GM21526 (cell line): ENCODE measurements around the gene TTC7B.

Experiments
- ATAC-seq: cut with Tn5 transposase; IDR thresholded peaks from one replicate; pipeline ENCODE4 v1.9.1; 2021; ENCODE audit warnings: moderate library complexity; ENCODE audit not compliant: unreplicated experiment, low FRiP score

Gene TTC7B

DNA sequence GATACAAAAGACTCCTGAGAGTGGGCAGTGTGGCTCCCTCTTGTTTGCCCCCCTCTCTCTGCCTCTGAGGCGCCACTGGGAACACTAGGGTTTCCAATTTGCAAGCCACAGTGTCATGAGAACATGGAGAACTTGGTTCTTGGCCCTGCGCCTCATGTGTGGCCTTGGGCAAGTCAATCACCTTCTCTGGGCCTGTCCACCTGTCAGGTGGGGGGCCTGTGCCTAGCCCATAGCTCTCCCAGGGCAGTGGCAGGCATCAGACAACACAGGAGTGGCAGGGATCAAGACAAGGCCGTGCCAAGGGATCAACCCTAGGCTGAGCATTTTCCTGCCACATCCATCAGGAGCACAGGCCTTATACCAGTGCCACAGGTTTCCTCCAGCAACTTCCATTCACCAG lies 234.1 kb downstream of the TTC7B start:
- ATAC-seq: no peak

- no peak for ATAC-seq
These were observed 234.5 kb downstream of the TTC7B start for GRCh38 chr14:90581745-90582144.

GRCh38 chr14:90580377-90581335 lies 235.6 kb downstream of the TTC7B start:
- ATAC-seq: no peak

DNA sequence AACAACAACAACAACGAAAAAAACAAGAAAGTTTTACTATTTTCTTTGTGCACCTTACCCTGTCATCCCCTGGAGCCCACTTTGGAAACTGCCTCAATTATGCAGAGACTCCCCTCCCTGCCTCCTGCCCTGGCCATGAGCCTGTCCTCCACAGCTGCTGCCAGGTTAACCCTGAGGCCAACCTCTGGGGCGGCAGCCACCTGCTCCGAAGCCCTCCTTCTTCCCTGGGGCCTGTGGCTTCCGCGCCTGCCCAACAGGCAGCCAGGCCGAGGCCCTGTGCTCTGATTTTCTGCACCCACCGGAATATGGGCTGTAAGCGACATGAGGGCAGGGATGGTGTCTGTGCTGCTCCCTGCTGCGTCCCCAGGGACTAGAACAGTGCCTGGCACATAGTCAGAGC lies 236.4 kb downstream of the TTC7B start:
- ATAC-seq: no peak

DNA sequence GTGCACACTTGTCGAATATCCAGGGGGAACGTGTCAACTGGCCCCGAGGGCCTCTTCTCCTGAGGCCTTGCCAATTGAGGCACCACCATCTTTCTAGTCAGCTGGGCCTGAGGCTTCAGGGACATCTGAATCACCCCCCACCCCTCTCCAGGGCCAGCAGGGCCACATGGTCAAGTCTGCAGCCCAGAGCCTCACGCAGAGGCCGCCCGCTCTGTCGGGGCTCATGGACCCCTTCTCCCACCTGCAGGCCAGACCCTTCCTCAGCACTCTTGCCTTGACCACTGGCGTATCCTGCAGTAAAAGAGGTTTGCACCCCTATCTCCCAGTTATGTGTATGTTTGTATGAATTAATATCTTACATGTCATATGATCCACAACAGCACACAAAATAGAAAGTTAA lies 237.1 kb downstream of the TTC7B start:
- no peak for ATAC-seq

DNA sequence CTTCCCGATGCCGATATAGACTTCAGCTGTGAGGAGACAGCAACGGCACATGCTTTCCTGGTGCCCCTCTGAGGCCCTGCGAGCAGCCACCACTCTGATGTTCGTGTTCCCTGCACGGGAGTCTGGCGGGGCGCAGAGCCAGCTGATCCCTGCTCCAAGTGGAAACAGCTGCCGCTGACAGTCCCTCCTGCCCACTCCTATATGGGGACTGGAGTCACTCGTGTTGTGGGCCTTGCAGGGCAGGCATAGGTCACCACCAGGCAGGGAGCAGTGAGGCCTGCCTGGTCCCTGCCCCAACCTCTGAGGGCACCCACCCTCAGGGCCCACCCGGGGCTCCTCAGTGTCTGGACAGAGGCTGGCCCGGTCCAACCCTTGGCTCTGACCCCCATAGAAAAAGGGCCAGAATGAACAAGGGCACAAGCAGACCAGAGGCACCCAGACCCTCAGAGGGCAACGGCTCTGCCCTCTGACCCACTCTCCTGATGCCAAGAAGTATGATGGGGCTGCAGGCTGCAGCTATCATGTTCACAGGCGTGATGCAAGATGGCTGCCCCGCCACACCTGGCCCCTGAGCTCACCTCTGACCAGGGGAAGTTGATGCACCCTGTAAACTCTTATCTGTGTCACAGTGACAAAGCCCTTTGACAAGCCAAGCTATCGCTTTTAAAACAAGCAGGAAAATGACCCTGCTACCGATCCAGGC lies 237.8 kb downstream of the TTC7B start:
- ATAC-seq: no peak

DNA sequence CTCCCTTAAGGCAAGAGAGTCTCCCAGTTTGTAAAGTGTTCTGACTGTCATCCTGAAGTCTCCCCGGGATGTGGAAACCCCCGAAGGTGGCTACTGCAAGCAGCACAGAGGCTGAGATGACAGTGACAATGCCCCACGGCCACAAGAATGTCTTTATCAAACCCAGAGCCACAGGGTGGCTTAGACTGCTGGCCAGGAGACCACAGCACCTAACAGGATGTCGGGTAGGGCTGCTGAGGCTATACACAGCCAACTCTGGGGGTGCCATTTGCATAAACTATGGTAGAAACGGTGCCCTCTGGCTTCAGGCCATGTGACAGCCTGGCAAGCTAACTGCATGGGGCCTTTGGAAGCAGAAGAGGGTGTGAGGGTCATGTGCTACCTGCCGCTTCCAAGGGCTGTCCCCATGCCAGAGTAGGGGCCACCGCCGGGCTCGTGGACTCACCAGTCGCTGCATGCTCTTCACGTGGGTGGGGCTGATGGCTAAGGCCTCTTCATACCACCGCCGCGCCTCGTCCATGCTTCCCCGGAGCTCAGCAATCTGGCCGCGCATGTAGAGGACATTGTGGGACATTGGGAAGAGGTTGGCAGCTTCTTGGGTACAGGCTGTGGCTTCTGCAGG lies 238.5 kb downstream of the TTC7B start:
- no peak for ATAC-seq

GRCh38 chr14:90576981-90577660 lies 239.1 kb downstream of the TTC7B start:
- ATAC-seq: no peak

GRCh38 chr14:90576581-90576980 lies 239.6 kb downstream of the TTC7B start:
- no peak for ATAC-seq

GRCh38 chr14:90575781-90576180 lies 240.4 kb downstream of the TTC7B start:
- ATAC-seq: no peak

DNA sequence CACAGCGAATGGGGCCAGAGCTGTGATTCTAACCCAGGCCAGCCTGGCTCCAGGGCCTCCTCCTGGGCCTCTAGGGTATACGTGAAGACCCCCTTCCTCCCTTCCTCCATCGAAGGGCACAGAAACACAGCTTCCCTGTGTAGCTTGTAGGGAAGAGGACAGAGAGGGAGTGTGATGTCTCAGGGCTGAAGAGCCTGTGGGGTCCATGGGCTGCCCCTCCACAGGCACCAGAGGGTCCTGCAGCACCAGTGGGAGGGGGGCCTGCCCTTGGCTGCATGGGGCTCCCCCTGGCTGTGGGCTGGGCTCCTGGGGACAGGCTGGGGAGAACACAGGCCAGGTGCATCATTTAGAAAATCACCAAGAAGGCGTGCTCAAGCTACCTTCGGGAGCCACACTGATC lies 240.9 kb downstream of the TTC7B start:
- no peak for ATAC-seq

DNA sequence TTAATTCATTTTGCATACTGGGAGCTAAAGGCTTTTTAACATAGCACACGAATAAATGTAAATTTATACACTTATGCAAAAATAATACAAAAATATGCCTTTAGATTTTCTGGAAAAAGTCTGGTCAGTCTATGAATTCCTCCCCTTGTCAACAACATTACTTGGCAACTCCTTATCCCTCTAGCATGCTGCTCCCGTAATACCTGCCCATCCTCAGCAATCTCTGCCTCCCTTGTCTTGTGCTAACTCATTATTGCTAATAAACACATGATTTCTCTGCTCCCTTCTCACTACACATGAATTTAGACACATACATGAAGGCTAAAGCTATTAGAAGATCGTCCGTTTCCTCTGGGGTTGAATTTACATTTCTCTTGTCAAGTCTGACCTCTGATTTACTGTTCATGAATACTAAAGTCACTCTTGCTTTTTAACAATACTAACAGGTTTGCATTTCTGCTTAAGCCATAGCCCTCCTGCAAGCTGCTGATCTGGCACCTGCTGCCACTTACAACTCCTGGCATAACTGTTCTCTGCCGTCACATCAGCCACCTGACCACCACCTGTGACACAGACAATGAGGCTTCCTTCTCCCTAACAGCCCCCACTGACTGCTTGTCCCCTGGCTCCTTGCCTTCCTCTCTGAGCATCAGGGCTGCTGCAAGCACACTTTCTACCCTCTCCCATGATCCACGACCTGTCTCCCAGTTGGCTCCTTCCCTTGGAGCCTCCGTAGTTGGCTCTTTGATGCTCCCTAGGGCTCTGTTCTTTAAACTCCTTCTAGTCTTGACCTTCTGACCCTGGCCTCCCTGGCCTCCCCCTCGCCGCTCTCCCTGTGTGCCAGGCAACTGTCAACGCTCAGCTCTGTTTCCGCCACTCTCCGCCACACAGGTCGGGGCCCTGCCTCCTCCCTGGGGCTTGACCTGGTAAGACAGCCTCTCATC lies 241.8 kb downstream of the TTC7B start:
- no peak for ATAC-seq

DNA sequence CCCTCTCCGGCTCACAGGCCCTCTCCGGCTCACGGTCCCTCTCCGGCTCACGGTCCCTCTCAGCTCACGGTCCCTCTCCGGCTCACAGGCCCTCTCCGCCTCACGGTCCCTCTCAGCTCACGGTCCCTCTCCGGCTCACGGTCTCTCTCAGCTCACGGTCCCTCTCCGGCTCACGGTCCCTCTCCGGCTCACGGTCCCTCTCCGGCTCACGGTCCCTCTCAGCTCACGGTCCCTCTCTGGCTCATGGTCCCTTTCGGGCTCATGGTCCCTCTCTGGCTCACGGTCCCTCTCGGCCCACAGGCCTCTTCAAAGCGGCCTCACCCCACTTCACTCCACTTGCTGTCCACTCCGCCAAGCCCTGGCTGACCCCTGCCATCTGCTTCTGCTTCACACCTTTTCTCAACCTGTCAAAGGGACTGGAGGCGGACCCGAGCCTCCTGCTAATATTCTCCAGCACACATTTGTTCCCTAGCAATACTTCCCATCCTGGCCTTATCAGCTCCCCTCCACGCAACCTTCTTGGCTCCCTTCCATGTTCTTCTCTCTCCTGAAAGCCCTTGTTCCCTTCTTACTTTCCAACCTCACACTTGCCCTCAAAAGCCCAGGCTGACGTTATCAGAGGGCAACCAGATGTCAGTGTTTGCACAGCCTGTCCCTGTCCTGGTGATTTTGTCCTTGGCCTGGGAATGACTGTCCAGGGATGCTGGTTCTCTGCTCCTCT lies 242.7 kb downstream of the TTC7B start:
- no peak for ATAC-seq

- ATAC-seq: no peak
These were observed 243.6 kb downstream of the TTC7B start for GRCh38 chr14:90572441-90573150.

DNA sequence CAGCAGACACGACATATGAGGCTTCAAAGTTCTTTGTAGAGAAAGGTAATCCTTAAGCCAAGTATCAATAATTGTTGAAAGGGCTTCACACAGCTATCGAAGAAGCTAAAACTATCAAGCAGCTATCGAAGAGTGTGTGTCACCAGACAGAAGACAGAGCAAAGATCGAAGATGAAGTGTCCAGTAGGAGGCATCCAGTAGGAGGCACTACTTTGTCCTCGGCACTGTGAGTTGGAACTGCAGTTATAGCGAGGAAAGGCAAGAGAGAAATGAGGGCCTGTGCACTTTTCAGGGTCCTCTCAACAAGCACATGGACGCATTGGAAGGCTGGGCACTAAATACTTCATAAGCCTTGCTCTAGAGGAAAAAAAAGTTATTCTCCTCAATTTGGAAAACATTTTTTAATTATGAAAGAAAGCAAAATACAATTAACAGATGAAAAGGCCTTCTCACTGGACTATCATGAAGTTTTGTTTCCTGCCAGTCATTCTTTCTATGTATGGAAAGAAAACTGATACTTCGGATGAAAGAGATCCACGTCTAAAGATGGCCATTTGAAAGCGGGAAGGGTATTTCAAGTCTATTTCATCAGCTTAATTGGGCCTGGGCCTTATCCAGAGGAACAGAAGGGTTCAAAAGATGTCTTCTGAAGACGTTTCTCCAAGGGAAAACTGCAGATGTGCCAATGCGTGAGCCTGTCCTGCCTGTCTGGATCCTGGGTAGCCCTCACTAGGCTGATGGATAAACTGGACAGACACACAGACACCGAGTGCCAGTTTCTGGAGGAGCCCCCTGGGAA lies 244.9 kb downstream of the TTC7B start:
- no peak for ATAC-seq

GRCh38 chr14:90570461-90570860 lies 245.8 kb downstream of the TTC7B start:
- ATAC-seq: no peak

DNA sequence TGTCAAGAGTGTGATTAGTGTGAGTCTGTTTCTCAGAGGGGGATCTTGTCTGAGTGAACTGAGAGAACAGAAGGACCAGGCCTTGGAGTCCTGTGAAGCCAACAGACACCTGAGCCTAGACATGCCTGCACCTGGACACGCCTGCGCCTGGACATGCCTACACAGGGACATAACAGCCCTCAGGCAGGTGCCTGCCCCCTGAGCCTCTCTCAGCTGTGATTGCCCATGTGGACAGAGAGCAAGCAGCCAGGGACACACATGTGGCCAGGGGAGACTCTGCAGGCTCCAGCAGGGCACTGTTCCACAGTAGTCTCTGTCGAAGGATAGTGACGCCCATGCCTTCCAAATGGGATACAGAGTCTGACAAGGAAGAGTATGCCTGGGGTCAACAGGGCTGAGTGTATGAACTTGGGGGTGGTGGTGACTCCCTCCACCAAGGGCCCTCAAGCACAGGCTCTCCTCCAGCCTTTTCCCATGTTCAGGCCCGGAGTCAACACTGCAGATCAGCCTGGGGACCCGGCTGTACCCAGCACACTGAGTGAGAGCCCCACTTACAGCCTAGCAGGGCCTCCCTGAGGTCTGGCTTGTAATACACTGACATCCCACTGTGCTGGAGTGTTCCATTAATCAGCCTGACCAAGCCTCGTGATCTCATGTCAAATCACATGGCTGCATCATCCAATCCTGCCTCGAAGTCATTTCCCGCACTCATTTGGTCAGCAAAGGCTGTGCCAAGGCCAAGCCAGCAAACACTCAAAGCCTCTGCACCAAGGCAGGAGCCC lies 246.4 kb downstream of the TTC7B start:
- no peak for ATAC-seq
